Measurements from ENCODE around the gene IL36RN. TPM values are rescaled to one million over a fixed set of nuclear protein-coding genes. Genes with fewer than 3 reads are reported as not detected.

Gene IL36RN
- total RNA-seq, 3 donors from 2014 or later = not detected

- H3K4me3 ChIP-seq = no peak overlapping the region
- no peak overlapping the region for H3K27ac ChIP-seq
- intact Hi-C loops (cut with DNase I; ENCODE audit: low total_unique reads) = loop anchor here (10.0 kb wide), 1 partner anchor 1900 kb away; no protein-coding TSS in a partner anchor
- H3K9me3 ChIP-seq = no peaks in the 10 kb centered on the region
- H3K4me1 ChIP-seq = no peaks in the 10 kb centered on the region
- H3K27me3 ChIP-seq = no peaks in the 10 kb centered on the region
- H3K36me3 ChIP-seq = no peaks in the 10 kb centered on the region
- no peak for DNase-seq (ENCODE audit: low spot score in 2 of 2)
- TF ChIP-seq, protein P1, sequence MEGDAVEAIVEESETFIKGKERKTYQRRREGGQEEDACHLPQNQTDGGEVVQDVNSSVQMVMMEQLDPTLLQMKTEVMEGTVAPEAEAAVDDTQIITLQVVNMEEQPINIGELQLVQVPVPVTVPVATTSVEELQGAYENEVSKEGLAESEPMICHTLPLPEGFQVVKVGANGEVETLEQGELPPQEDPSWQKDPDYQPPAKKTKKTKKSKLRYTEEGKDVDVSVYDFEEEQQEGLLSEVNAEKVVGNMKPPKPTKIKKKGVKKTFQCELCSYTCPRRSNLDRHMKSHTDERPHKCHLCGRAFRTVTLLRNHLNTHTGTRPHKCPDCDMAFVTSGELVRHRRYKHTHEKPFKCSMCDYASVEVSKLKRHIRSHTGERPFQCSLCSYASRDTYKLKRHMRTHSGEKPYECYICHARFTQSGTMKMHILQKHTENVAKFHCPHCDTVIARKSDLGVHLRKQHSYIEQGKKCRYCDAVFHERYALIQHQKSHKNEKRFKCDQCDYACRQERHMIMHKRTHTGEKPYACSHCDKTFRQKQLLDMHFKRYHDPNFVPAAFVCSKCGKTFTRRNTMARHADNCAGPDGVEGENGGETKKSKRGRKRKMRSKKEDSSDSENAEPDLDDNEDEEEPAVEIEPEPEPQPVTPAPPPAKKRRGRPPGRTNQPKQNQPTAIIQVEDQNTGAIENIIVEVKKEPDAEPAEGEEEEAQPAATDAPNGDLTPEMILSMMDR (IDR thresholded peaks at IDR 0.05) = no peak
These were observed 5.9 kb downstream of the IL36RN start for GRCh38 chr2:113064898-113065297.

DNA sequence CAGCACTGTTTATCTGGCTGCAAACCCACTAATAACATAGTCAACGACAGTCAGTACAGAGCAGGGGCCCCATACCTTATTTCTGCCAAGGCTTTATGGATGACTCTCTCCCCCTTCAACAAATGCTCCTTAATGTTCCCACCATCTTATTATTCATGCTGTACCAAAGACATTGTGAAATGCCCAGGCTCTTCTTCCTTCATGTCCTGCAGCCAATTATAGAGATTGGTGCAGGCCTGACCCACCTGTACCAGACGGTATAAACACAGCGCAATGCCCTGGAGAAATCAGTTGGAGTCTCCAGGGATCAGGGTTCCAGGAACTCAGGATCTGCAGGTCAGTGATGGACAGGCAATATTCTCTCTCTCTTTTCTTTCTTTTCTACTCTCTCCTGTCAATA, 8.7 kb downstream of the IL36RN start, which contains the start of gene IL1F10:
TSS of gene IL1F10 (plus strand) at position 290 of the 400 bp plus-strand sequence. CDS start 4,769 bp downstream, outside the sequence.
- intact Hi-C loops (cut with DNase I; ENCODE audit: low total_unique reads) = loop anchor here (10.0 kb wide), 1 partner anchor 1903 kb away; no protein-coding TSS in a partner anchor
- Histone ChIP-seq H3K27ac (no peak within 1 kb of the TSS), H3K27me3 (no peaks in the 10 kb centered on the region), H3K36me3 (no peaks in the 10 kb centered on the region), H3K4me1 (no peaks in the 10 kb centered on the region), H3K4me3 (no peak within 1 kb of the TSS), H3K9me3 (no peaks in the 10 kb centered on the region)
- no peak for DNase-seq (ENCODE audit: low spot score in 2 of 2)
- TF ChIP-seq POLR2A (IDR thresholded peaks at IDR 0.05) = no peak
- TF ChIP-seq, protein P1 (IDR thresholded peaks at IDR 0.05) = no peak
- TF ChIP-seq POLR2AphosphoS5 (IDR thresholded peaks at IDR 0.05) = no peak

GRCh38 chr2:113068249-113068648, 9.3 kb downstream of the IL36RN start:
- Histone ChIP-seq H3K27ac (no peak overlapping the region), H3K4me3 (no peak overlapping the region), H3K36me3 (no peaks in the 10 kb centered on the region), H3K9me3 (no peaks in the 10 kb centered on the region), H3K4me1 (no peaks in the 10 kb centered on the region), H3K27me3 (no peaks in the 10 kb centered on the region)
- intact Hi-C loops (cut with DNase I; ENCODE audit: low total_unique reads) = loop anchor here (10.0 kb wide), 1 partner anchor 1903 kb away; no protein-coding TSS in a partner anchor
- no peak for TF ChIP-seq POLR2AphosphoS5 (IDR thresholded peaks at IDR 0.05)
- DNase-seq (ENCODE audit: low spot score in 2 of 2) = no peak

GRCh38 chr2:113068706-113069485, 9.9 kb downstream of the IL36RN start:
- no peak overlapping the region for H3K27ac ChIP-seq
- TF ChIP-seq POLR2AphosphoS5 (IDR thresholded peaks at IDR 0.05) (no peak), POLR2A (IDR thresholded peaks at IDR 0.05) (no peak)
- TF ChIP-seq, protein P1 (IDR thresholded peaks at IDR 0.05) = no peak
- no peak overlapping the region for H3K4me3 ChIP-seq
- no peaks in the 10 kb centered on the region for H3K36me3 ChIP-seq
- H3K4me1 ChIP-seq = no peaks in the 10 kb centered on the region
- intact Hi-C loops (cut with DNase I; ENCODE audit: low total_unique reads) = loop anchor here (10.0 kb wide), 1 partner anchor 1904 kb away; no protein-coding TSS in a partner anchor
- no peak for DNase-seq (ENCODE audit: low spot score in 2 of 2)
- no peaks in the 10 kb centered on the region for H3K27me3 ChIP-seq
- H3K9me3 ChIP-seq = no peaks in the 10 kb centered on the region

DNA sequence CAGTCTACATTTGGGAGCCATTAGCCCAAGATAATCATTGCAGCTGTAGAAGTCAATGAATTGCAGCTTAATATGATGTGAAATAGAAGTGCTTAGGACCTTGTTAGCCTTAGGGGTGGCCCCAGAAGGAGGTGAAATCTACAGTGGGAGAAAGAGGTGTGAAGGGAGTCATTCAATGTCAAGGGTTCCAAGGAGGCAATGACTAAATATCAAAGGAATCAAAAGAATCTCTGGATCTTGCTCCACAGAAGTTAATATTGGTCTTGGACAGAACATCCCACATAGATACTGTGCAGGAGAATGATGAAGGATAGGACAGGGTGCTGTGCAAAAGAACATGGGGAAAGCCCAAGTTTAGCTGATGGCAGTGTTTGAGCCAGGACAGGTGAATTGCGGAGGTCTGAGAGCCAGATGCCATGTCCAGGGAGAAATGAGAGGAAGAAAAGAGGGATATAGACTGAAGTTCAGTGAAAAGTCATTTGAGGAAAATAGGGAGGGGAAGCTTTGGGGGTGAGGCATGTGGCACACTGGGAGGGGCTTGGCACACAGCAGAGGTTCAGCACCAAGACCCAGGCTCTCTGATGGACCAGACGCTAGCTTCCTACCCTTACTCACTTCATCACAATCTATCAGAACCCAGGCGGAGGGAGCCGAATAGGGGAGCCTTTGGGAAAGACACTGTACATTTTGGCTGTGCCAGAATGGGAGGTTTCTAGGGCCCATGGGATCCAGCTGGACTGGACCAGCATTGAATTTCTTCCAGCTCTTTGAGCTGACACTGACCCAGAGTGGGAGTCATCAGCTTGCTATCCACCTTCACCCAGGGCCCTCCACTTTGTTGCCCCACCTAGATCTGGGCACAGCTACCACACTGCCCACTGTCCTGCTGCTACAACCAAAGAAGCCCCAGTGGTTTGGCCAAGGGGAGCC, 10.9 kb downstream of the IL36RN start:
- Histone ChIP-seq H3K27me3 (no peaks in the 10 kb centered on the region), H3K27ac (no peak overlapping the region), H3K4me1 (no peaks in the 10 kb centered on the region), H3K4me3 (no peak overlapping the region), H3K9me3 (no peaks in the 10 kb centered on the region), H3K36me3 (no peaks in the 10 kb centered on the region)
- DNase-seq (ENCODE audit: low spot score in 2 of 2) = no peak
- intact Hi-C loops (cut with DNase I; ENCODE audit: low total_unique reads) = loop anchor here (10.0 kb wide), 1 partner anchor 1905 kb away; no protein-coding TSS in a partner anchor
- no peak for TF ChIP-seq POLR2AphosphoS5 (IDR thresholded peaks at IDR 0.05)
- TF ChIP-seq POLR2A (IDR thresholded peaks at IDR 0.05) = no peak
- TF ChIP-seq, protein P1 (IDR thresholded peaks at IDR 0.05) = no peak

All from breast epithelium (tissue), 4 donors.